Uterus (tissue), 4 donors: ENCODE data around the gene ERC2. TPM values are rescaled to one million over a fixed set of nuclear protein-coding genes. Genes with fewer than 3 reads are reported as not detected.

Experiments used
- DNase-seq, 2 donors: peaks; one replicate each; pipeline ENCODE4 v3.0.0-alpha.2; 2019 to 2020
- H3K27ac ChIP-seq, 2 donors: fragments of 200-600 bp; sonication (generic); 1 replicate in 1 of 2; 2 replicates in 1 of 2; pipeline ENCODE4 v1.5.1; 2016 to 2018
- H3K27me3 ChIP-seq, 2 donors: fragments of 200-600 bp; sonication (generic); one replicate each; pipeline ENCODE4 v1.5.1; 2018 to 2019; ENCODE audit warnings: control low read depth in 1 of 2
- H3K36me3 ChIP-seq, 2 donors: fragments of 200-600 bp; sonication (generic); one replicate each; pipeline ENCODE4 v1.5.1; 2019; ENCODE audit warnings: control low read depth in 1 of 2
- H3K4me1 ChIP-seq, 2 donors: fragments of 200-600 bp; sonication (generic); one replicate each; pipeline ENCODE4 v1.5.1; 2018 to 2019; ENCODE audit warnings: control low read depth in 1 of 2
- H3K4me3 ChIP-seq, 2 donors: fragments of 200-600 bp; sonication (generic); 1 replicate in 1 of 2; 2 replicates in 1 of 2; pipeline ENCODE4 v1.5.1; 2018 to 2019; ENCODE audit warnings: mild to moderate bottlenecking in 1 of 2
- H3K9me3 ChIP-seq, 2 donors: fragments of 200-600 bp; sonication (generic); one replicate each; pipeline ENCODE4 v1.5.1; 2019; ENCODE audit warnings: control low read depth in 1 of 2
- CTCF ChIP-seq, 4 experiments: fragments of 200-600 bp in 2 of 4; fragments of 450-650 bp in 2 of 4; sonication (generic) in 2 of 4; IDR thresholded peaks; one replicate each; pipeline ENCODE4 v1.5.1; 2016 to 2019; ENCODE audit warnings: antibody characterized with exemption in 4 of 4, mild to moderate bottlenecking in 2 of 4, moderate library complexity in 1 of 4
- POLR2A ChIP-seq, 2 donors: fragments of 450-650 bp; IDR thresholded peaks; one replicate each; pipeline ENCODE4 v1.6.1; 2016; ENCODE audit warnings: antibody characterized with exemption in 2 of 2, mild to moderate bottlenecking in 1 of 2, moderate library complexity in 1 of 2
- intact Hi-C: fragments of 100-400 bp; cut with DNase I; formaldehyde crosslinking; loops from one replicate; pipeline ENCODE4 v1.15.1; 2023; ENCODE audit warnings: low total_unique reads
- total RNA-seq, 4 donors: library from RNA; depleted of rRNA in 3 of 4; stranded (reverse); fragments of >200 nt in 3 of 4; gene quantifications; one replicate each; pipeline versions ENCODE4 v1.1.0 to v1.2.4, GENCODE V29; 2014 to 2023
- donor health status: DM: yes; HTN: yes; CAD: no.

ERC2 gene
- total RNA-seq, 4 donors from 2014 or later, result 1.7 to 5.5 TPM; not detected in 2

GRCh38 chr3:56422316-56422715 lies 46.0 kb downstream of the ERC2 start:
- Histone ChIP-seq H3K27ac (no peak overlapping the region), H3K4me3 (no peak overlapping the region), H3K9me3 (no peaks in the 10 kb centered on the region), H3K36me3 (no peaks in the 10 kb centered on the region), H3K4me1 (no peaks in the 10 kb centered on the region), H3K27me3 (no peaks in the 10 kb centered on the region)
- intact Hi-C loops, result no loop called here
- TF ChIP-seq POLR2A (IDR thresholded peaks at IDR 0.05) (no peak), CTCF (IDR thresholded peaks at IDR 0.05) (no peak)
- no peak for DNase-seq

GRCh38 chr3:56421205-56421604 lies 47.1 kb downstream of the ERC2 start:
- H3K27ac ChIP-seq, result no peak overlapping the region
- no peaks in the 10 kb centered on the region for H3K27me3 ChIP-seq
- no peaks in the 10 kb centered on the region for H3K4me1 ChIP-seq
- TF ChIP-seq POLR2A (IDR thresholded peaks at IDR 0.05) (no peak), CTCF (IDR thresholded peaks at IDR 0.05) (no peak)
- intact Hi-C loops, result no loop called here
- no peaks in the 10 kb centered on the region for H3K36me3 ChIP-seq
- H3K4me3 ChIP-seq, result no peak overlapping the region
- DNase-seq, result no peak
- H3K9me3 ChIP-seq, result no peaks in the 10 kb centered on the region

- TF ChIP-seq POLR2A (IDR thresholded peaks at IDR 0.05) (no peak), CTCF (IDR thresholded peaks at IDR 0.05) (no peak)
- no peak for DNase-seq
- Histone ChIP-seq H3K27me3 (no peaks in the 10 kb centered on the region), H3K27ac (no peak overlapping the region), H3K9me3 (no peaks in the 10 kb centered on the region), H3K4me3 (no peak overlapping the region), H3K4me1 (no peaks in the 10 kb centered on the region), H3K36me3 (no peaks in the 10 kb centered on the region)
- intact Hi-C loops, result no loop called here
Measured at GRCh38 chr3:56415652-56416051, 52.6 kb downstream of the ERC2 start.

- Histone ChIP-seq H3K4me3 (no peak overlapping the region), H3K27ac (no peak overlapping the region), H3K27me3 (no peaks in the 10 kb centered on the region), H3K9me3 (no peaks in the 10 kb centered on the region), H3K4me1 (no peaks in the 10 kb centered on the region), H3K36me3 (no peaks in the 10 kb centered on the region)
- intact Hi-C loops, result no loop called here
- no peak for TF ChIP-seq POLR2A (IDR thresholded peaks at IDR 0.05)
- no peak for TF ChIP-seq CTCF (IDR thresholded peaks at IDR 0.05)
- DNase-seq, result no peak
Measured at GRCh38 chr3:56413911-56414310, 54.4 kb downstream of the ERC2 start.

GRCh38 chr3:56411166-56411565 lies 57.1 kb downstream of the ERC2 start:
- H3K4me1 ChIP-seq, result no peaks in the 10 kb centered on the region
- no peaks in the 10 kb centered on the region for H3K27me3 ChIP-seq
- TF ChIP-seq POLR2A (IDR thresholded peaks at IDR 0.05) (no peak), CTCF (IDR thresholded peaks at IDR 0.05) (no peak)
- no peaks in the 10 kb centered on the region for H3K9me3 ChIP-seq
- H3K36me3 ChIP-seq, result no peaks in the 10 kb centered on the region
- no peak overlapping the region for H3K27ac ChIP-seq
- no peak overlapping the region for H3K4me3 ChIP-seq
- intact Hi-C loops, result no loop called here
- DNase-seq, result no peak
